ENCODE results near the gene HEBP2.
A peak's percentile ranks its signal among the peaks of the same experiment; 100 is the strongest.
"Not testable (repeated sequence)": the region's sequence is repeated elsewhere in the genome, so short reads cannot be mapped to it uniquely, and the experiment has no call there.

The HEBP2 gene

DNA sequence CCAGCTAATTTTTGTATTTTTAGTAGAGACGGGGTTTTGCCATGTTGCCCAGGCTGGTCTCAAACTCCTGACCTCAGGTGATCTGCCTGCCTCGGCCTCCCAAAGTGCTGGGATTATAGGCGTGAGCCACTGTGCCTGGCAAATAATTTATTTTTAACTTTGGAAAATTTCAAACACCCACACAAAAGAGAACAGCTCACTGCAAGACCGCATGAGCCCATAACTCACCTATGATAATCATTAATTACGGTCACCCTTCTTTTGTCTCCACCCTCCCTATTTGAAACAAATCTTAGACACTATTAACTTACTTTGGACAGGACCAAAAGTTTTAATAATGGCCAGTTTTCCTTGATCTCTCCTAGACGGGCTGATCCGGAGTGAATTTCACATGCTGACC is 21.2 kb downstream of the HEBP2 start:
- H3K4ac ChIP-seq (ENCODE audit: low read length); H3K27ac ChIP-seq (replicated peaks; ENCODE audit: low read length); H3K4me1 ChIP-seq (ENCODE audit: control insufficient read depth in 2 of 2, insufficient read depth in 1 of 2, low read depth in 1 of 2, low read length in 2 of 2); H3K79me1 ChIP-seq (ENCODE audit: low read depth, low read length); H3K27me3 ChIP-seq (ENCODE audit: control insufficient read depth in 3 of 3, insufficient read depth in 3 of 3, low read depth in 1 of 3, low read length in 3 of 3); DNase-seq (ENCODE audit: low spot score); H3K4me2 ChIP-seq (ENCODE audit: insufficient read depth, low read length, poor library complexity, severe bottlenecking); H3K4me3 ChIP-seq (ENCODE audit: low read length in 2 of 2); H3K18ac ChIP-seq (ENCODE audit: low read length); H3K23ac ChIP-seq (ENCODE audit: low read depth, low read length, poor library complexity); H3K14ac ChIP-seq (ENCODE audit: low read length); H2BK15ac ChIP-seq (ENCODE audit: low read length); H2BK12ac ChIP-seq (ENCODE audit: low read length); H4K8ac ChIP-seq (ENCODE audit: low read depth, low read length); H3K9ac ChIP-seq (ENCODE audit: low read depth, low read length, poor library complexity); H3K9me3 ChIP-seq (replicated peaks in 1 of 2; ENCODE audit: control insufficient read depth in 2 of 2, insufficient read depth in 1 of 2, low read depth in 1 of 2, low read length in 2 of 2); H2BK5ac ChIP-seq (ENCODE audit: low read length); H2AFZ ChIP-seq (ENCODE audit: low read length); H2AK5ac ChIP-seq (ENCODE audit: low read depth, low read length); H2BK120ac ChIP-seq (ENCODE audit: low read depth, low read length); H4K91ac ChIP-seq (ENCODE audit: low read depth, low read length, poor library complexity): not testable (repeated sequence)
- no CpG with 5 or more reads among the region's 7 CpGs for WGBS, 2 donors (ENCODE audit: extremely low coverage in 2 of 2, insufficient read length in 2 of 2, insufficient replicate concordance in 1 of 2)
- H3K36me3 ChIP-seq (replicated peaks in 1 of 2; ENCODE audit: control insufficient read depth in 2 of 2, insufficient read depth in 2 of 2, low read length in 2 of 2) = peaks cover 17 to 98% of the 10 kb centered on the region in 2 donors

DNA sequence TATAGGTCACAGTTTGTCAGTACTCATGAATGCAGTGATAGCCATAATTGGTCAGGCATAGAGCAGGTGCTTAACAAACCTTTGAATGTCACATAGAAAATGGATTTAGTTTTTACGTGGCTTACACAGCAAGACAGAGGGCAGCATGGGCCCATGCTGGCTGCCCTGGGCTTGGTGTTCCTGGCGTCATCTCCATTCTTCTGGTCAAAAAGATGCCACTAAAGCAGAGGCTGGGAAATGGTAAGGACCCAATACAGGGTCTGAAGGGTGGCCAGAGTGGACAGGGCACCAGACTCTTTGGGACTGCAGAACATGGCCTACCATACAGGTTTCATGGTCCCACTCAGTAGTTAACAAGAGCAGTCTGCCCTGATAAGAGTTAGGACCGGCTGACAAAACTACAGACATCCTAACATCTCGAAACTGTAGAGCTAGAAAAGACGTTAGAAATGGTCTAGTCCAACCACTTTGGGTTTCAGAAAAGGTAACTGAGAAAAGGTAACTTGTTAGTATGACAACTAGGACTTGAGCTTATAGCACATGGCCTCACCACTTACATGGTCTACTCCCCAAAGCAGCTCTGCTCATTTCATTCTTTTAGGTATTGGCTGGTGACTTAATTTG is 22.6 kb downstream of the HEBP2 start:
- Histone ChIP-seq H4K8ac (ENCODE audit: low read depth, low read length) (no peak overlapping the region), H4K91ac (ENCODE audit: low read depth, low read length, poor library complexity) (no peak overlapping the region), H3K4me1 (ENCODE audit: control insufficient read depth in 2 of 2, insufficient read depth in 1 of 2, low read depth in 1 of 2, low read length in 2 of 2) (peaks cover 0 to 8% of the 10 kb centered on the region in 2 donors), H3K9me3 (replicated peaks in 1 of 2; ENCODE audit: control insufficient read depth in 2 of 2, insufficient read depth in 1 of 2, low read depth in 1 of 2, low read length in 2 of 2) (no peaks in the 10 kb centered on the region), H3K4me3 (ENCODE audit: low read length in 2 of 2) (no peak overlapping the region), H3K18ac (ENCODE audit: low read length) (no peak overlapping the region), H3K14ac (ENCODE audit: low read length) (no peak overlapping the region), H3K27me3 (ENCODE audit: control insufficient read depth in 3 of 3, insufficient read depth in 3 of 3, low read depth in 1 of 3, low read length in 3 of 3) (no peaks in the 10 kb centered on the region), H2AK5ac (ENCODE audit: low read depth, low read length) (no peak overlapping the region), H3K36me3 (replicated peaks in 1 of 2; ENCODE audit: control insufficient read depth in 2 of 2, insufficient read depth in 2 of 2, low read length in 2 of 2) (peaks cover 15 to 98% of the 10 kb centered on the region in 2 donors), H3K4ac (ENCODE audit: low read length) (no peak overlapping the region), H3K27ac (replicated peaks; ENCODE audit: low read length) (no peak overlapping the region), H2BK15ac (ENCODE audit: low read length) (no peak overlapping the region), H2BK120ac (ENCODE audit: low read depth, low read length) (no peak overlapping the region), H2BK12ac (ENCODE audit: low read length) (no peak overlapping the region), H3K79me1 (ENCODE audit: low read depth, low read length) (no peaks in the 10 kb centered on the region), H2AFZ (ENCODE audit: low read length) (no peak overlapping the region), H3K9ac (ENCODE audit: low read depth, low read length, poor library complexity) (no peak overlapping the region), H3K4me2 (ENCODE audit: insufficient read depth, low read length, poor library complexity, severe bottlenecking) (no peak overlapping the region), H2BK5ac (ENCODE audit: low read length) (no peak overlapping the region), H3K23ac (ENCODE audit: low read depth, low read length, poor library complexity) (no peak overlapping the region)
- DNase-seq (ENCODE audit: low spot score) = no peak
- no CpG with 5 or more reads among the region's 5 CpGs for WGBS, 2 donors (ENCODE audit: extremely low coverage in 2 of 2, insufficient read length in 2 of 2, insufficient replicate concordance in 1 of 2)

DNA sequence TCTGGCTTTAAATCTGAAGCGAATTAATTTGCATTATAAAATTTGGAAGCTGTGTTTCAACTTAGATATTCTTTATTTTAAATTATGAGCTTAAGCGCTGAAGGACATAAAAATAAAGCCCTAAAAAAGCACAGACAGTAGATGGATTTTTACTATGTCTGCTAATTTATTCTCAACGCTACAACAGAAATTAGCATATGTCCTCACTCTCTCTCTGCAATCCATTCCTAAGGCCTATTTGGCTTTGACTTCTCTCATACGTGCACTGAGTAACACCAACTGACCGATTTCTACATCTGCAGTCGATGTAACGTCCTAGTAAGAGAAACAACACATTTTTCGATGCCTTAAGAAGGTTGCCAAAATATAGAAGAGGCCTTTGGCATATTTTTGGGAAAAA is 23.7 kb downstream of the HEBP2 start:
- Histone ChIP-seq H3K4me2 (ENCODE audit: insufficient read depth, low read length, poor library complexity, severe bottlenecking) (no peak overlapping the region), H2BK15ac (ENCODE audit: low read length) (no peak overlapping the region), H3K9ac (ENCODE audit: low read depth, low read length, poor library complexity) (no peak overlapping the region), H3K36me3 (replicated peaks in 1 of 2; ENCODE audit: control insufficient read depth in 2 of 2, insufficient read depth in 2 of 2, low read length in 2 of 2) (peaks cover 17 to 98% of the 10 kb centered on the region in 2 donors), H3K9me3 (replicated peaks in 1 of 2; ENCODE audit: control insufficient read depth in 2 of 2, insufficient read depth in 1 of 2, low read depth in 1 of 2, low read length in 2 of 2) (no peaks in the 10 kb centered on the region), H3K4me1 (ENCODE audit: control insufficient read depth in 2 of 2, insufficient read depth in 1 of 2, low read depth in 1 of 2, low read length in 2 of 2) (peaks cover 0 to 8% of the 10 kb centered on the region in 2 donors), H3K4me3 (ENCODE audit: low read length in 2 of 2) (no peak overlapping the region), H3K18ac (ENCODE audit: low read length) (no peak overlapping the region), H2BK5ac (ENCODE audit: low read length) (no peak overlapping the region), H3K79me1 (ENCODE audit: low read depth, low read length) (no peaks in the 10 kb centered on the region), H3K4ac (ENCODE audit: low read length) (no peak overlapping the region), H4K91ac (ENCODE audit: low read depth, low read length, poor library complexity) (no peak overlapping the region), H3K14ac (ENCODE audit: low read length) (no peak overlapping the region), H2BK12ac (ENCODE audit: low read length) (no peak overlapping the region), H2BK120ac (ENCODE audit: low read depth, low read length) (no peak overlapping the region), H3K27ac (replicated peaks; ENCODE audit: low read length) (no peak overlapping the region), H3K27me3 (ENCODE audit: control insufficient read depth in 3 of 3, insufficient read depth in 3 of 3, low read depth in 1 of 3, low read length in 3 of 3) (no peaks in the 10 kb centered on the region), H4K8ac (ENCODE audit: low read depth, low read length) (no peak overlapping the region), H3K23ac (ENCODE audit: low read depth, low read length, poor library complexity) (no peak overlapping the region), H2AK5ac (ENCODE audit: low read depth, low read length) (no peak overlapping the region), H2AFZ (ENCODE audit: low read length) (no peak overlapping the region)
- DNase-seq (ENCODE audit: low spot score) = no peak
- no CpG with 5 or more reads among the region's 8 CpGs for WGBS, 2 donors (ENCODE audit: extremely low coverage in 2 of 2, insufficient read length in 2 of 2, insufficient replicate concordance in 1 of 2)

DNA sequence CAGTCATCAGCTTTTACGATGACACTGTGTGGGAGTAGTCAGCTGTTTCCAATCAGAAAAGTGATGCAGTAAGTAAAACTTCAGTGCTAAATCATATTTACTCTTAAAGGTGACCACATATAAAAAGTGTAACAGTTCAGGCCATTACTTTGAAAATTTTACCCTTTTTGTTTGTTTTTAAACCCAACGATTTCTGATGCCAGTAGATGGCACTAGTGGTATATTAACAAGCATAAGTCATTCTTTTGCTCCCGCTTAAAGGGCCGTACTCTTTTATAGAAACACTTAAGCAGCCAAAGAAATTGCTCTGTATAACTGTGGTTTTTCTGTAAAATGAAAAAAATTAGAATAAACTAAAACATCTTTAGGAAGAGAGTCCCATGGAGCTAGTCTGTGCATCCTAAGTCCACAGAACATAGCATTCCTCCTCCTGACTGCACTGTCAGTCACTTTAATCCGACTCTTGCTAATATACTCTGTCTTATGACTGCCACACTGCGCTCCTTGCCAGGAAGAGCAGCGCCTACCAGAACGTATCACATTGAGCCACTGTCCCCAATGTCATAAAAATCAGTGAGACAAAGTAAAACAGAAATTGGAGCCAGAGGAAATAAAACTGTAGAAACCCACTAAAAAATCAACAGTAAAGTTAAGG is 25.0 kb downstream of the HEBP2 start:
- no peak overlapping the region for H3K18ac ChIP-seq (ENCODE audit: low read length)
- no peak overlapping the region for H2BK5ac ChIP-seq (ENCODE audit: low read length)
- H3K9me3 ChIP-seq (replicated peaks in 1 of 2; ENCODE audit: control insufficient read depth in 2 of 2, insufficient read depth in 1 of 2, low read depth in 1 of 2, low read length in 2 of 2) = no peaks in the 10 kb centered on the region
- H2AK5ac ChIP-seq (ENCODE audit: low read depth, low read length) = no peak overlapping the region
- no peak overlapping the region for H2BK120ac ChIP-seq (ENCODE audit: low read depth, low read length)
- H4K8ac ChIP-seq (ENCODE audit: low read depth, low read length) = no peak overlapping the region
- H4K91ac ChIP-seq (ENCODE audit: low read depth, low read length, poor library complexity) = no peak overlapping the region
- no peaks in the 10 kb centered on the region for H3K27me3 ChIP-seq (ENCODE audit: control insufficient read depth in 3 of 3, insufficient read depth in 3 of 3, low read depth in 1 of 3, low read length in 3 of 3)
- H3K9ac ChIP-seq (ENCODE audit: low read depth, low read length, poor library complexity) = no peak overlapping the region
- H2BK12ac ChIP-seq (ENCODE audit: low read length) = no peak overlapping the region
- WGBS, 2 donors (ENCODE audit: extremely low coverage in 2 of 2, insufficient read length in 2 of 2, insufficient replicate concordance in 1 of 2) = no CpG with 5 or more reads among the region's 8 CpGs
- H2AFZ ChIP-seq (ENCODE audit: low read length) = no peak overlapping the region
- H3K4me1 ChIP-seq (ENCODE audit: control insufficient read depth in 2 of 2, insufficient read depth in 1 of 2, low read depth in 1 of 2, low read length in 2 of 2) = peaks cover 0 to 8% of the 10 kb centered on the region in 2 donors
- peaks cover 16 to 98% of the 10 kb centered on the region in 2 donors for H3K36me3 ChIP-seq (replicated peaks in 1 of 2; ENCODE audit: control insufficient read depth in 2 of 2, insufficient read depth in 2 of 2, low read length in 2 of 2)
- H2BK15ac ChIP-seq (ENCODE audit: low read length) = no peak overlapping the region
- no peak overlapping the region for H3K14ac ChIP-seq (ENCODE audit: low read length)
- no peak overlapping the region for H3K23ac ChIP-seq (ENCODE audit: low read depth, low read length, poor library complexity)
- H3K79me1 ChIP-seq (ENCODE audit: low read depth, low read length) = no peaks in the 10 kb centered on the region
- no peak overlapping the region for H3K4ac ChIP-seq (ENCODE audit: low read length)
- no peak overlapping the region for H3K27ac ChIP-seq (replicated peaks; ENCODE audit: low read length)
- peak; percentile 21 for DNase-seq (ENCODE audit: low spot score)
- H3K4me2 ChIP-seq (ENCODE audit: insufficient read depth, low read length, poor library complexity, severe bottlenecking) = no peak overlapping the region
- no peak overlapping the region for H3K4me3 ChIP-seq (ENCODE audit: low read length in 2 of 2)
